H1 (cell line): ENCODE results near the gene TFF2. TPM values are rescaled to one million over a fixed set of nuclear protein-coding genes. Genes with fewer than 3 reads are reported as not detected.

Experiments
- ATF2 ChIP-seq: IDR thresholded peaks from 2 replicates; pipeline ENCODE4 v1.6.1; 2012; ENCODE audit warnings: low read length, inconsistent platforms
- CBX5 ChIP-seq: fragments of 300-800, 300-1000 bp; sonication (generic); IDR thresholded peaks from 2 replicates; pipeline ENCODE4 v1.7.1; 2016; ENCODE audit warnings: antibody characterized with exemption, low read length, low read depth
- CHD1 ChIP-seq: IDR thresholded peaks from 2 replicates; pipeline ENCODE4 v1.6.1; 2012; ENCODE audit warnings: low read depth, low read length, improper control_type of control experiment
- GTF2F1 ChIP-seq: IDR thresholded peaks from 2 replicates; pipeline ENCODE4 v1.6.1; 2012; ENCODE audit warnings: low read depth, low read length, improper control_type of control experiment, borderline replicate concordance
- RFX5 ChIP-seq: IDR thresholded peaks from 2 replicates; pipeline ENCODE4 v1.6.1; 2011; ENCODE audit warnings: low read depth, low read length, improper control_type of control experiment, borderline replicate concordance
- TCF12 ChIP-seq: IDR thresholded peaks from 2 replicates; pipeline ENCODE4 v1.6.1; 2011; ENCODE audit warnings: low read depth, mild to moderate bottlenecking, low read length
- polyA plus RNA-seq, 7 experiments: library from polyadenylated mRNA; depleted of rRNA in 3 of 7; stranded (reverse) in 5 of 7; unstranded in 2 of 7; fragments of >200 nt in 5 of 7; fragments of 200-250 nt in 2 of 7; gene quantifications; 1 replicate in 5 of 7; 2 replicates in 1 of 7; 4 replicates in 1 of 7; pipeline versions ENCODE4 v1.2.1 to v1.2.3, GENCODE V29; 2011 to 2013; ENCODE audit warnings: missing spikeins in 2 of 7, mixed read lengths in 2 of 7
- total RNA-seq: library from RNA; stranded (reverse); fragmentation: NEBNext Ultra II Directional; extraction: Animal tissue kit (Norgen Biotek cat#: 25700); gene quantifications from 2 replicates; pipeline ENCODE4 v1.2.1, GENCODE V29; 2021

TFF2 gene
- total and polyA plus RNA-seq, 2 of the 8 experiments (the other 6 are each of a cell fraction or from before 2014, with no cell fraction given) = not detected

GRCh38 chr21:42338729-42339715, 11.8 kb downstream of the TFF2 start (continued):
- TF ChIP-seq CHD1 (no peak), RFX5 (no peak), CBX5 (no peak), ATF2 (no peak), TCF12 (no peak), GTF2F1 (no peak)
- TF ChIP-seq, all 59 proteins: peak for 0
